Ovary (tissue), 3 donors: ENCODE results near the gene TXN2.

Experiments
- CTCF ChIP-seq, 3 donors: fragments of 450-650 bp in 2 of 3; fragments of 200-600 bp in 1 of 3; IDR thresholded peaks; one replicate each; pipeline versions ENCODE4 v1.5.1 to v1.8.0; 2016 to 2022; ENCODE audit warnings: antibody characterized with exemption in 3 of 3, mild to moderate bottlenecking in 1 of 3
- EP300 ChIP-seq: sonication (generic); formaldehyde crosslinking; IDR thresholded peaks from one replicate; pipeline ENCODE4 v1.6.1; 2017; ENCODE audit warnings: antibody characterized with exemption
- POLR2A ChIP-seq: fragments of 450-650 bp; IDR thresholded peaks from one replicate; pipeline ENCODE4 v1.6.1; 2017; ENCODE audit warnings: antibody characterized with exemption, mild to moderate bottlenecking, moderate library complexity
- donor health status: DM: no; HTN: no; CAD: no.

GRCh38 chr22:36466258-36466657 lies 15.2 kb downstream of the TXN2 start:
- TF ChIP-seq CTCF (IDR thresholded peaks at IDR 0.05) (no peak), POLR2A (no peak), EP300 (no peak)
